Cardiac septum (tissue), 1 donor: ENCODE measurements around the gene NYAP1. TPM values are rescaled to one million over a fixed set of nuclear protein-coding genes. Genes with fewer than 3 reads are reported as not detected.
"Not testable (repeated sequence)": the region's sequence is repeated elsewhere in the genome, so short reads cannot be mapped to it uniquely, and the experiment has no call there.

Experiments
- DNase-seq: peaks from one replicate; pipeline ENCODE4 v3.0.0-alpha.2; 2020; ENCODE audit warnings: low spot score
- intact Hi-C: fragments of 100-400 bp; cut with DNase I; formaldehyde crosslinking; loops from one replicate; pipeline ENCODE4 v1.14.0; 2022
- total RNA-seq: library from RNA; stranded (reverse); fragmentation: NEBNext Ultra II Directional; extraction: Animal tissue kit (Norgen Biotek cat#: 25700); gene quantifications from one replicate; pipeline ENCODE4 v1.2.1, GENCODE V29; 2021
- donor health status: DM: no; HTN: no; CAD: no.

NYAP1 gene
- total RNA-seq, 1 donor from 2014 or later: 0.22 TPM

DNA sequence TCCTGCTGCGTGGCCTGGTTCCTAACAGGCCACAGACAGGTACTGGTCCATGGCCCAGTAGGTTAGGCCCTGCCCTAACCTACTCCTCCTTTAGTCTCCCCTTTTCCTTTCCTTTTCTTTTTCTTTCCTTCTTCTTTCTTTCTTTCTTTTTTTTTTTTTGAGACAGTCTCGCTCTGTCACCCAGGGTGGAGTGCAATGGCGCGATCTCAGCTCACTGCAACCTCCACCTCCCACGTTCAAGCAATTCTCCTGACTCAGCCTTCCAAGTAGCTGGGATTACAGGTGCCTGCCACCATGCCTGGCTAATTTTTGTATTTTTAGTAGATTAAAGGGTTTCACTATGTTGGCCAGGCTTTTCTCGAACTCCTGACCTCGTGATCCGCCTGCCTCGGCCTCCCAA lies 52.3 kb downstream of the NYAP1 start:
- DNase-seq, intact Hi-C loops: not testable (repeated sequence)

DNA sequence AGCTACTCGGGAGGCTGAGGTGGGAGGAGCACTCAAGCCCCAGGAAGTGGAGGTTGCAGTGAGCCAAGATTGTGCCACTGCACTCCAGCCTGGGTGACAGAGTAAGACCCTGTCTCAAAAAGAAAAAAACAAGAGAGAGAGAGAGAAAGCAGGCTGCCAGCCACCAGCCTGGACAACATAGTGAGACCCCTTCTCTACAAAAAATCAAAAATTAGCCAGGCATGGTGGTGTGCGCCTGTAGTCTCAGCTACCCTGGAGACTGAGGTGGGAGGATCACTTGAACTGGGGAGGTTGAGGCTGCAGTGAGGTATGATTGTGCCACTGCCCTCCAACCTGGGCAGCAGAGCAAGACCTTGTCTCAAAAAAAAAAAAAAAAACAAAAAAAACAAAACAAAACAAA lies 53.0 kb downstream of the NYAP1 start:
- intact Hi-C loops, DNase-seq: not testable (repeated sequence)

DNA sequence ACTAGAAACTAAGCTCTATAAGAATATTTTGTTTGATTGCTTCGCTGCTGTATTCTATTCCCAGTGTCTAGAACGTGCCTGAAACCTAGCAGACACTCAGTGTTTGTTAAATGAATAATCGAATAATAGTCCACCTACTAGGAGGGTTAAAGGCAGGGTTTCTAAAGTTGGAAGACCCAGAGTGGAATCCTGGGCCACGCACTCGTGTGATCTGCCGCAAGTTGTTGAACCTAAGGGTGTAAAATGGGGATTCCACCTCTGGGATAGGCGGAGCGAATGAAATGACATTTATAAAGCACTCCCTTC lies 54.6 kb downstream of the NYAP1 start:
- intact Hi-C loops: no loop called here
- no peak for DNase-seq

DNA sequence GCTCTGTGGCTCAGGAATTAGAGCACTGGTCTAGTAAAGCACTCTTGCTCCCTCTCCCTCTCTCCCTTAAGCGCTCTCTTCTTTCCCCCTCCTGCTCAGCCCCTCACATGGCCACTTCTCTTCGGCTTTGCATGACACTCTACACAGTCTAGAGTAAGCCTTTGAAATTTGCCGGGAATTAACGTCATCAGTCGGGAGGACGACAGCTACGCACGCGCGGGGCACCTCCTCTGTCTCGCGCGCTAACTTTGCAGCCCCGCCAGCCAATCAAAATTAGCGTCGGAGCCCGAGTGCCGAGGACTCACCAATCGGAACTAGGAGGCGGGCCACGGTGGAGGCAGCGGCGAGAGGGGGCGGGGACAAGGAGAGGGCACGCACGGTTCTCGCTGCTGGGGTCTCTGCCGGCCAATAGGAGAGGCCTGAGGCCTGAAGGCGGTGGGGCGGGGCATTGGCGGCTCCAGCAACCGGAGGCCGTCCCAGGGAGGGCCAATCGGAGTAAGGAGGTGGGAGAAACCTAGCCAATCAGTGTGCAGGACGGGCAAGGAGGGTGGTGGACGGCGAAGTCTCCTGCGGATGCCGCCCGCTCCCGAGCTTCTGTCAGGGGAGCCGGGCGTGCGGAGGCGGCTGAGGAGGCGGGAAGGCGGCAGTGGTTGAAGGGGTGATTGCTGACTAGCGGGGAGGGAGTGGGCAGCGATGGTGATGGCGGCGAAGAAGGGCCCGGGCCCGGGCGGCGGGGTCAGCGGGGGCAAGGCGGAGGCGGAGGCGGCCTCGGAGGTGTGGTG lies 55.1 kb downstream of the NYAP1 start, which contains the start of gene AGFG2:
Gene AGFG2 (plus strand): TSS at position 550 of the 782 bp plus-strand sequence. CDS start 144 bp downstream, at position 694.
- intact Hi-C loops: no loop called here
- DNase-seq: peak; percentile 100

DNA sequence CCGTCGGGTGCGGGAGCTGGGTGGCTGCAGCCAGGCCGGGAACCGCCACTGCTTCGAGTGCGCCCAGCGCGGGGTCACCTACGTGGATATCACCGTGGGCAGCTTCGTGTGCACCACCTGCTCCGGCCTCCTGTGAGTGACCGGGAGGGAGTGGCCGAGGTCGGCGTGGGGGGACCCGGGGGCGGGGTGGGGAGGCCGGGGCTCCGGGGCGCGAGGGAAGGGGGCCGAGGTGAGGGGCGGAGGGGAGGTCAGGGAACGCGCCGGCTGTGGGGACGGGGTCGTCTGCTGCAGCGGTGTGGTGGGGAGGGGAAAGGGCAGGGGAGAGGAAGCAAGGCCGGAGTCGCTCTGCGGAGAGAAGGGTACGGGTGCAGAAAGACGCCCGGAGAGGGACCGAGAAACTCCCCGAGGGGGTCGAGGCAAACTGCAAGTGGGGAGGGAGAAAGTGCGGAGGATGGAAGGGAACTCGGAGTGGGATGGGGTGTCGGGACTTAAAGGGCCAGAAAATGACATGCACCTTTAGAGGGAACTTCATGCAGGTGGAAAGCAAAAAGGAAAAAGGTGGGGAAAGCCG lies 55.8 kb downstream of the NYAP1 start:
- no peak for DNase-seq
- intact Hi-C loops: no loop called here

DNA sequence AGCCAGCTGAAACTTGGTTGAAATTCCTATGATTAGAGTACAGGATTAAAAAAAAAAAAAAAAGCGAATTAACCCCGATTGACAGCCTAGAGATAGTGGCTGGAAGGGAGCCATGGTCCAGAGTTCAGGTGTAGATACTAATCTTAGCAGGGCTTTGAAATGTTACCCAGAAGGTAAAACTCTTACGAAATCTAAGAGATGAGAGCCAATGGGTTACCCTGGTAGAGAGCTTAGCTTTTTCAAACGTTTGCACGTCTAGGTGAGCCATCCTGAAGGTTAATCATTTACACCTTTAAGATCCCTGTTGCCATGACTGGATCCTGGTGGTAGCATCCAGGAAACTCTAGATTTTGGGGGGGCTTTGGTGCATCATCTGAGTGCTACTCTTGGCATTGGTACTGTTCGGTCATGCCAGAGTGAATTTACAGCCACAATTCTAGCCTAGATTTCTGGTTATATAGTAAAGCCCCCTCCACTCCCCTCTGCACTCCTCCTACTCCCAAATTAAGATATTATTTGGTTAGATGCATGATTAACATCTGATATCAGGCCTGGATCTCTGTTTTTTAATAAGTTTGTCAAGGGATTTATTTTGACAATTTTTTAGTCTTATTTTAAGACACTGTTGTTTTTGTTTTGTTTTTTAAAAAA lies 56.5 kb downstream of the NYAP1 start:
- intact Hi-C loops: no loop called here
- DNase-seq: no peak

DNA sequence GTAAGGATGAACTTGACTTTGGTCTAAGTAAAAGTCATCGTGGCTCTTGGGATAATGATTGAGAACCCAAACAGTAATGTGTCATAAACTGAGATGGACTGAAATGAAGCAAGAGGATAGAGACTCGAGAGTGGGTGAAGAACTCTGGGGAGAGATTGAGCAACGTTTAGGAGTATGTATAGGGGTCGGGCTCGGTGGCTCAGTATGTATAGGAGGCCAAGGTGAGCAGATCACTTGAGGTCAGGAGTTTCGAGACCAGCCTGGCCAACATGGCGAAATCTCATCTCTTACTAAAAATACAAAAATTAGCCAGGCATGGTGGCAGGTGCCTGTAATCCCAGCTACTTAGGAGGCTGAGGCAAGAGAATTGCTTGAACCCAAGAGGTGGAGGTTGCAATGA lies 57.6 kb downstream of the NYAP1 start:
- intact Hi-C loops, DNase-seq: not testable (repeated sequence)

DNA sequence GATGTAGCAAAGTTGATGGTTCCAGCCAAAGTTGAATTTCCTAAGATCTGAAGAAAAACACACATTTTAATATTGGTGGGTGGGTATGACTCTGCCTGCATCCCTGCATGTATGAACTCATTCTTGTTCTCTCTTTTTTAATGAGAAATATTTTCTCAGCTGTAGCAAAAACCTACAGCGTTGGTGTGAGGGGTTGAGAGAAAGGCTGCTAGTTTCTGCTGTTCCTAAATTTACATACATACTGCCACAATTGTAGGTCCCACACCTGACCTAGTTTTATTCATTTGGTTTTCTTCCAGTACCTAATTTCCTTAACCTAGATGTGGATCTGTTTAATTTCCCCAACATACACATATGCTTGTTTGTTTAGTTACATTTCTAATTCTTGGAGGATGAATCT lies 59.9 kb downstream of the NYAP1 start:
- no peak for DNase-seq
- intact Hi-C loops: no loop called here

DNA sequence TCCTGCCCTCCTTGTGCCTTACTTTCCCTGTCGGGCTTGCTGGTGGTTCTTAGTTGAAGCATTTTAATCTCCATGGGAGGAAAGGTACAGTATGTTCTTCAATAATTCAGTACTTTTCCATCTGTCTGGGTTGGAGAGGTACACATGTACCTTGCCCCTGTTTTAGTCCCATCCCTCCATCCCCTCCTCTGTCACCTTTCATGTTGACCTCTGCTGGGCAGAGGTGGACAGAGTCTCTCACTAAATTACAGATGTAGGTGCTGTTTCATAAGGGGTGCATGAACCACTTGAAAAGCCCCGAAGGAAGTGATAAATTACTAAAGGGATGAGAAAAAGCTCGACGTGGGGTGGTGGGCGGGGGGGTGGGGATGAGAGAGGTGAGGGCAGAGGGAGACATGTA lies 60.7 kb downstream of the NYAP1 start:
- DNase-seq: no peak
- intact Hi-C loops: no loop called here

Other genes with a start within 250 kb of the NYAP1 start
- gene SPDYE3, start 176.2 kb upstream of the NYAP1 start, total RNA-seq: not detected
- 11.6 TPM for gene PILRB, start 125.8 kb upstream of the NYAP1 start, total RNA-seq
- 2.3 TPM for gene PILRA, start 110.4 kb upstream of the NYAP1 start, total RNA-seq
- 3.4 TPM for gene ZCWPW1, start 55.2 kb upstream of the NYAP1 start, total RNA-seq
- gene MEPCE, start 54.1 kb upstream of the NYAP1 start, total RNA-seq: 19.7 TPM
- 15.7 TPM for gene PPP1R35, start 47.4 kb upstream of the NYAP1 start, total RNA-seq
- gene SPACDR, start 19.7 kb upstream of the NYAP1 start, total RNA-seq: 1.1 TPM
- gene TSC22D4, start 4.7 kb upstream of the NYAP1 start, total RNA-seq: 35.0 TPM
- 28.6 TPM for gene AGFG2, start 55.3 kb downstream of the NYAP1 start, total RNA-seq
- gene SAP25, start 90.0 kb downstream of the NYAP1 start, total RNA-seq: not detected
- 25.8 TPM for gene LRCH4, start 102.2 kb downstream of the NYAP1 start, total RNA-seq
- 0.40 TPM for gene FBXO24, start 102.4 kb downstream of the NYAP1 start, total RNA-seq
- 39.5 TPM for gene PCOLCE, start 118.4 kb downstream of the NYAP1 start, total RNA-seq
- gene MOSPD3, start 128.6 kb downstream of the NYAP1 start, total RNA-seq: 9.2 TPM
- gene TFR2, start 157.6 kb downstream of the NYAP1 start, total RNA-seq: 0.13 TPM
- not detected for gene ACTL6B, start 172.5 kb downstream of the NYAP1 start, total RNA-seq
- gene GNB2, start 189.8 kb downstream of the NYAP1 start, total RNA-seq: 123 TPM
- 23.9 TPM for gene GIGYF1, start 210.3 kb downstream of the NYAP1 start, total RNA-seq
- gene POP7, start 222.2 kb downstream of the NYAP1 start, total RNA-seq: 25.1 TPM
- not detected for gene EPO, start 236.5 kb downstream of the NYAP1 start, total RNA-seq
- not detected for gene ZAN, start 249.7 kb downstream of the NYAP1 start, total RNA-seq